Neuronal stem cell (in vitro differentiated cells): Measurements from ENCODE around the gene FFAR1.
A peak's percentile ranks its signal among the peaks of the same experiment; 100 is the strongest.
"Not testable (repeated sequence)": the region's sequence is repeated elsewhere in the genome, so short reads cannot be mapped to it uniquely, and the experiment has no call there.

Source experiments
- DNase-seq: peaks from one replicate; pipeline ENCODE4 v3.0.0-alpha.2; 2013; ENCODE audit warnings: low spot score
- H2AFZ ChIP-seq: one replicate; pipeline ENCODE4 v1.6.1; 2013; ENCODE audit warnings: mild to moderate bottlenecking, low read length, inconsistent platforms
- H2AK5ac ChIP-seq: 2 replicates; pipeline ENCODE4 v1.6.1; 2013; ENCODE audit warnings: low read depth, mild to moderate bottlenecking, inconsistent platforms, low read length, moderate library complexity, mixed read lengths
- H2BK120ac ChIP-seq: 2 replicates; pipeline ENCODE4 v1.6.1; 2013; ENCODE audit warnings: low read depth, mild to moderate bottlenecking, inconsistent platforms, low read length, moderate library complexity, mixed read lengths
- H2BK12ac ChIP-seq: one replicate; pipeline ENCODE4 v1.6.1; 2013; ENCODE audit warnings: low read length, inconsistent platforms
- H2BK15ac ChIP-seq: 2 replicates; pipeline ENCODE4 v1.6.1; 2013; ENCODE audit warnings: mild to moderate bottlenecking, low read length, inconsistent platforms, mixed read lengths
- H2BK5ac ChIP-seq: one replicate; pipeline ENCODE4 v1.6.1; 2013; ENCODE audit warnings: inconsistent platforms, mild to moderate bottlenecking, low read length, moderate library complexity
- H3K14ac ChIP-seq: one replicate; pipeline ENCODE4 v1.6.1; 2013; ENCODE audit warnings: low read length, inconsistent platforms
- H3K18ac ChIP-seq: 2 replicates; pipeline ENCODE4 v1.6.1; 2013; ENCODE audit warnings: low read length, inconsistent platforms
- H3K23ac ChIP-seq: 2 replicates; pipeline ENCODE4 v1.6.1; 2013; ENCODE audit warnings: low read depth, mild to moderate bottlenecking, mixed read lengths, low read length, inconsistent platforms; ENCODE audit not compliant: poor library complexity
- H3K27ac ChIP-seq: replicated peaks from 3 replicates; pipeline ENCODE4 v1.5.1; 2013; ENCODE audit warnings: low read length, inconsistent platforms
- H3K27me3 ChIP-seq, 3 experiments: 2 replicates each; pipeline ENCODE4 v1.6.1; 2013; ENCODE audit warnings: low read length in 3 of 3, mild to moderate bottlenecking in 2 of 3, inconsistent platforms in 1 of 3, low read depth in 1 of 3, mixed read lengths in 1 of 3, moderate library complexity in 1 of 3; ENCODE audit not compliant: control insufficient read depth in 3 of 3, insufficient read depth in 3 of 3
- H3K36me3 ChIP-seq, 2 donors: replicated peaks in 1 of 2; 2 replicates each; pipeline ENCODE4 v1.6.1; 2013; ENCODE audit warnings: low read length in 2 of 2; ENCODE audit not compliant: control insufficient read depth in 2 of 2, insufficient read depth in 2 of 2
- H3K4ac ChIP-seq: 2 replicates; pipeline ENCODE4 v1.6.1; 2013; ENCODE audit warnings: inconsistent platforms, mild to moderate bottlenecking, low read length, moderate library complexity
- H3K4me1 ChIP-seq, 2 donors: 1 replicate in 1 of 2; 2 replicates in 1 of 2; pipeline ENCODE4 v1.6.1; 2013; ENCODE audit warnings: low read length in 2 of 2, low read depth in 1 of 2; ENCODE audit not compliant: control insufficient read depth in 2 of 2, insufficient read depth in 1 of 2
- H3K4me2 ChIP-seq: one replicate; pipeline ENCODE4 v1.6.1; 2013; ENCODE audit warnings: mild to moderate bottlenecking, low read length, inconsistent platforms; ENCODE audit not compliant: insufficient read depth, poor library complexity, severe bottlenecking
- H3K4me3 ChIP-seq, 2 donors: 2 replicates each; pipeline ENCODE4 v1.5.1; 2013; ENCODE audit warnings: low read length in 2 of 2, mild to moderate bottlenecking in 2 of 2, inconsistent platforms in 1 of 2, moderate library complexity in 1 of 2
- H3K79me1 ChIP-seq: one replicate; pipeline ENCODE4 v1.6.1; 2013; ENCODE audit warnings: low read depth, mild to moderate bottlenecking, inconsistent platforms, low read length, moderate library complexity
- H3K9ac ChIP-seq: one replicate; pipeline ENCODE4 v1.6.1; 2013; ENCODE audit warnings: mild to moderate bottlenecking, low read depth, low read length, inconsistent platforms; ENCODE audit not compliant: poor library complexity
- H3K9me3 ChIP-seq, 2 donors: replicated peaks in 1 of 2; 2 replicates each; pipeline versions ENCODE3 to v1.6.1; 2013; ENCODE audit warnings: low read length in 2 of 2, mild to moderate bottlenecking in 2 of 2, inconsistent platforms in 1 of 2, low read depth in 1 of 2, mixed read lengths in 1 of 2, moderate library complexity in 1 of 2; ENCODE audit not compliant: control insufficient read depth in 2 of 2, insufficient read depth in 1 of 2
- H4K8ac ChIP-seq: one replicate; pipeline ENCODE4 v1.6.1; 2013; ENCODE audit warnings: low read depth, mild to moderate bottlenecking, inconsistent platforms, low read length, moderate library complexity
- H4K91ac ChIP-seq: one replicate; pipeline ENCODE4 v1.6.1; 2013; ENCODE audit warnings: low read length, low read depth, mild to moderate bottlenecking, inconsistent platforms; ENCODE audit not compliant: poor library complexity
- WGBS, 2 donors: extraction: QIAGEN DNeasy Blood & Tissue Kit; methylation state at CpG; one replicate each; pipeline ENCODE4 v1.1.7; 2013; ENCODE audit warnings: missing lambda C conversion rate in 2 of 2, mixed read lengths in 1 of 2; ENCODE audit not compliant: insufficient read length in 2 of 2, insufficient replicate concordance in 1 of 2; ENCODE audit errors: extremely low coverage in 2 of 2; 5-methylcytosine and 5-hydroxymethylcytosine counted together

The FFAR1 gene

GRCh38 chr19:35357867-35358573 lies 10.3 kb downstream of the FFAR1 start, which contains the start of gene FFAR3:
Gene FFAR3, plus strand, starts transcription at chr19:35358460. Its CDS starts 431 bp downstream, at chr19:35358891.
- Histone ChIP-seq H3K27ac (no peak within 1 kb of the TSS), H3K18ac (no peak within 1 kb of the TSS), H3K4me2 (no peak within 1 kb of the TSS), H3K4me1 (no peaks in the 10 kb centered on the region), H2BK12ac (no peak within 1 kb of the TSS), H4K8ac (no peak within 1 kb of the TSS), H3K4ac (no peak within 1 kb of the TSS), H3K4me3 (peak within 1 kb of the TSS in 1 of 2 donors; percentile 25), H3K9me3 (no peaks in the 10 kb centered on the region), H2BK15ac (no peak within 1 kb of the TSS), H2AK5ac (no peak within 1 kb of the TSS), H3K36me3 (no peaks in the 10 kb centered on the region), H2BK120ac (no peak within 1 kb of the TSS), H3K9ac (no peak within 1 kb of the TSS), H3K79me1 (no peaks in the 10 kb centered on the region), H2AFZ (no peak within 1 kb of the TSS), H3K14ac (no peak within 1 kb of the TSS), H3K23ac (no peak within 1 kb of the TSS), H2BK5ac (no peak within 1 kb of the TSS), H3K27me3 (peaks cover 0 to 3% (median 0%) of the 10 kb centered on the region in 3 experiments), H4K91ac (no peak within 1 kb of the TSS)
- WGBS, 2 donors, result no CpG with 5 or more reads among the region's 18 CpGs
- DNase-seq, result no peak

- not testable (repeated sequence) for H3K4me1 ChIP-seq, H3K79me1 ChIP-seq, H3K18ac ChIP-seq, H2BK5ac ChIP-seq, H3K36me3 ChIP-seq, DNase-seq, H4K8ac ChIP-seq, H3K4ac ChIP-seq, H3K27me3 ChIP-seq, H3K9me3 ChIP-seq, H3K23ac ChIP-seq, H3K4me2 ChIP-seq, H2AK5ac ChIP-seq, H2AFZ ChIP-seq, H3K14ac ChIP-seq, H4K91ac ChIP-seq, H2BK15ac ChIP-seq, H3K4me3 ChIP-seq, H2BK120ac ChIP-seq, H2BK12ac ChIP-seq, H3K27ac ChIP-seq, H3K9ac ChIP-seq
- WGBS, 2 donors, result no CpG with 5 or more reads among the region's 16 CpGs
Measured at GRCh38 chr19:35358834-35359233, 11.1 kb downstream of the FFAR1 start.

GRCh38 chr19:35359395-35359794 lies 11.7 kb downstream of the FFAR1 start:
- not testable (repeated sequence) for H3K9me3 ChIP-seq, H3K23ac ChIP-seq, H2BK5ac ChIP-seq, H3K27me3 ChIP-seq, H3K4me3 ChIP-seq, H2BK120ac ChIP-seq, H3K4me2 ChIP-seq, DNase-seq, H2BK15ac ChIP-seq, H2AK5ac ChIP-seq, H3K4ac ChIP-seq, H4K91ac ChIP-seq, H3K14ac ChIP-seq, H3K27ac ChIP-seq, H3K79me1 ChIP-seq, H4K8ac ChIP-seq, H3K18ac ChIP-seq, H2AFZ ChIP-seq, H3K36me3 ChIP-seq, H2BK12ac ChIP-seq, H3K9ac ChIP-seq, H3K4me1 ChIP-seq
- WGBS, 2 donors, result no CpG with 5 or more reads among the region's 21 CpGs

- not testable (repeated sequence) for H3K36me3 ChIP-seq, H3K23ac ChIP-seq, H3K79me1 ChIP-seq, H3K9me3 ChIP-seq, H2BK12ac ChIP-seq, H3K4ac ChIP-seq, H2AK5ac ChIP-seq, H3K4me3 ChIP-seq, H3K27me3 ChIP-seq, H2BK15ac ChIP-seq, H3K18ac ChIP-seq, H3K27ac ChIP-seq, H2BK120ac ChIP-seq, H3K4me2 ChIP-seq, H2BK5ac ChIP-seq, H4K91ac ChIP-seq, H3K14ac ChIP-seq, H3K4me1 ChIP-seq, H2AFZ ChIP-seq, DNase-seq, H4K8ac ChIP-seq, H3K9ac ChIP-seq
- no CpG with 5 or more reads among the region's 5 CpGs for WGBS, 2 donors
Measured at GRCh38 chr19:35360081-35360480, 12.4 kb downstream of the FFAR1 start.
